AG10803 (cell line): ENCODE results near the gene FAM98A.

Experiments used
- DNase-seq: peaks from one replicate; pipeline ENCODE4 v3.0.0; 2010; ENCODE audit warnings: low read depth
- H3K4me3 ChIP-seq: 2 replicates; pipeline ENCODE4 v1.5.1; 2011; ENCODE audit warnings: mild to moderate bottlenecking, low read length, control low read depth
- TF ChIP-seq, protein P1 (sequence below): conservative IDR thresholded peaks from 2 replicates; pipeline ENCODE4 v1.5.1; 2011; ENCODE audit warnings: mild to moderate bottlenecking, low read length, control low read depth, inconsistent platforms

The FAM98A gene

DNA sequence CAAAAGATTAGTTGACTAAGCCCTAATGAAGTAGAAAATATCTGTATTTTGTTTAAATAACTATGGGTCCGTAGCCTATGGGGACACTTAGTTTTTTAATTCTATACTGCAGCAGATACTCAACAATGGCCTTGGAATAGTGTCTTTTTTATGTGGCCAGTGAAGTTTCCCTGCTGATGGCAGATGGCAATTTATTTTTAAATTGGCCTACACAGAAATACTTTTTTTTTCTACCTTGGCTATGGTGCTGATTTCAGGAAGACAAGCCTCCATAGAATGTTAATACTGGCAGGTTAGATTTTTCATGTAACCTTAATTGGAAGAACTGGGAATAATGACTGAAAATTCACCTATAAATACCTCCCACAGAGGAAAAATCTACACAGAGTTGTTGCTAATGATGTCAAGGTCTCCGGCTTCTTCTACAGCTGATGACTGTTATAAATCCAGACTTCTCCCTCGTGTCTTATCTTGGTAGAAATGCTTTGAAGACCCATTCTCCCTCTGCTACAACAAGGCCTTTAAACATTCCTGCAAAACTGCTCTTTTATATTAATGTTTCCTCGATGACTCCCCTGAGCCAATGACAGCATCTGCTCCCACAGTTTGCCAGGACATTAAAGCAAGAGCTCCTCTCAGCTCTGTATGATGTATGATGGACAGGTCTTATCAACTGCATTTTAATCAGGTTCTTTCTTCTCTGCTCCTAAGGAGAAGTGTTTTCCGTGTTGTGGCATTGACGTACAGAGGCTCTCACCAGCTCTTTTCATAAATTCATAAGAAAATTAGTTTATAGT, 29.1 kb upstream of the FAM98A start:
- DNase-seq = no peak
- H3K4me3 ChIP-seq = no peak overlapping the region
- TF ChIP-seq, protein P1, sequence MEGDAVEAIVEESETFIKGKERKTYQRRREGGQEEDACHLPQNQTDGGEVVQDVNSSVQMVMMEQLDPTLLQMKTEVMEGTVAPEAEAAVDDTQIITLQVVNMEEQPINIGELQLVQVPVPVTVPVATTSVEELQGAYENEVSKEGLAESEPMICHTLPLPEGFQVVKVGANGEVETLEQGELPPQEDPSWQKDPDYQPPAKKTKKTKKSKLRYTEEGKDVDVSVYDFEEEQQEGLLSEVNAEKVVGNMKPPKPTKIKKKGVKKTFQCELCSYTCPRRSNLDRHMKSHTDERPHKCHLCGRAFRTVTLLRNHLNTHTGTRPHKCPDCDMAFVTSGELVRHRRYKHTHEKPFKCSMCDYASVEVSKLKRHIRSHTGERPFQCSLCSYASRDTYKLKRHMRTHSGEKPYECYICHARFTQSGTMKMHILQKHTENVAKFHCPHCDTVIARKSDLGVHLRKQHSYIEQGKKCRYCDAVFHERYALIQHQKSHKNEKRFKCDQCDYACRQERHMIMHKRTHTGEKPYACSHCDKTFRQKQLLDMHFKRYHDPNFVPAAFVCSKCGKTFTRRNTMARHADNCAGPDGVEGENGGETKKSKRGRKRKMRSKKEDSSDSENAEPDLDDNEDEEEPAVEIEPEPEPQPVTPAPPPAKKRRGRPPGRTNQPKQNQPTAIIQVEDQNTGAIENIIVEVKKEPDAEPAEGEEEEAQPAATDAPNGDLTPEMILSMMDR = no peak

DNA sequence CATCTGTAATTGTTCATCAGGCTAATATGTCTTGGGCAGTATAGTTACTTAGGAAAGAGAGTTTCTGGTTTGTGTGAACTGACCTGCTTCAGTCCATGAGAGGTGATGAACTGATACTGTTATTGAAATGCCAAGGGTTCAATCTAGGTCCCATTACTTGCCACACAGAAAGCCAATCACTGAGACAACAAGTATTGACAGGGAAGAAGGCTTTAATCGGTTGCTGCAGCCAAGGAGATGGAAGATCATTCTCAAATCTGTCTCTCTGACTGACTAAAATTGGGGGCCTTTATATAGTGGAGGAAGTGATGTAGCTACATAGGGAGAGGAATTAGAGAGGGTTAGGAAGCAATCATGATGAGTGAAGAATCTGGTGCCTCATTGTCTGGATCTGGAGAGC, 19.9 kb upstream of the FAM98A start:
- TF ChIP-seq, protein P1 = no peak
- DNase-seq = no peak
- no peak overlapping the region for H3K4me3 ChIP-seq

DNA sequence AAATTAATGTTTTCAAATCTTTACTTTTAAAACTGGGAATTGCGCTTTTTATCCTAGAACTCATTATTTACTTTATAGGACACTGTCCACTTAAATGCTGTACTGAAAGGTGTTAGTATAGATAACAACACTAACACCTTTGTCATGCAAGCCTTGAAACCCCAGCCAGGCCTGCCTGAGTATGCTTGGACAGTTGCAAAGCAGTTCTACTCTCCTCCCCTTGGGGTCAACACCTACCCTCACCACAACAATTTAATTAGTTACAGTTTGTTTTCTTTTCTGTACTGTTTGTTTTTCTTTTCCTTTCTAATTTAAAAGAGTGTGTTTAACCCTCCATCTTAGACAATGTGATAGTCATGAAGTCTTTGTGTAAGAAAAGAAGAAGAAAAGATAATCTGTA, 18.9 kb upstream of the FAM98A start:
- no peak overlapping the region for H3K4me3 ChIP-seq
- DNase-seq = no peak
- TF ChIP-seq, protein P1 = no peak

DNA sequence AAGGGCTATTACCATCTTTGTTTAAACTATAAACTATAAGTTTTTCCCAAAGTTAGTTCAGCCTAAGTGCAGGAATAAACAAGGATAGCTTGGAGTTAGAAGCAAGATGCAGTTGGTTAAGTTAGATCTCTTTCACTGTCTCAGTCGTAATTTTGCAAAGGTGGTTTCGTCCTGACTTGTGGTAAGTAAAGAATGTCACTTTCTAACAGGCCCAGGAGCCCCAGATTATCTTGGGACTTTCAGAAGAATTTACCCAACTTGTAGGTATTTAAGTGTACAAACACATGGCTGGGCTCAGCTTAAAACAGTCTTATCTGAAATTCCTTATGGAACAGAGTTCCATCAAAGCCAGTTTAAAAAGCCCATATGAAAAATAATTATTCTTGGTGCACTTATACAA, 18.3 kb upstream of the FAM98A start:
- no peak overlapping the region for H3K4me3 ChIP-seq
- TF ChIP-seq, protein P1 = no peak
- DNase-seq = no peak

DNA sequence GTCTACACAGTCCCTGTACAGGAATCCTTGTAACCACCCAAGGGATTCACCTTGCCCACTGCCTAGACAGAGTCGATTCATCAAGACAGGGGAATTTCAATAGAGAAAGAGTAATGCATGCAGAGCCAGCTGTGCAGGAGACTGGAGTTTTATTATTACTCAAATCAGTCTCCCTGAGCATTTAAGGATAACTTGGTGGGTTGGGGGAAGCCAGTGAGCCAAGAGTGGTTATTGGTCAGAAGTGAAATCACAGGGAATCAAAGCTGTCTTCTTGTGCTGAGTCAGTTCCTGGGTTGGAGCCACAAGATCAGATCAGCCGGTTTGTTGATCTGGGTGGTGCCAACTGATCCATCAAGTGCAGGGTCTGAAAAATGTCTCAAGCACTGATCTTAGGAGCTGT, 17.8 kb upstream of the FAM98A start:
- no peak overlapping the region for H3K4me3 ChIP-seq
- DNase-seq = no peak
- TF ChIP-seq, protein P1 = no peak

DNA sequence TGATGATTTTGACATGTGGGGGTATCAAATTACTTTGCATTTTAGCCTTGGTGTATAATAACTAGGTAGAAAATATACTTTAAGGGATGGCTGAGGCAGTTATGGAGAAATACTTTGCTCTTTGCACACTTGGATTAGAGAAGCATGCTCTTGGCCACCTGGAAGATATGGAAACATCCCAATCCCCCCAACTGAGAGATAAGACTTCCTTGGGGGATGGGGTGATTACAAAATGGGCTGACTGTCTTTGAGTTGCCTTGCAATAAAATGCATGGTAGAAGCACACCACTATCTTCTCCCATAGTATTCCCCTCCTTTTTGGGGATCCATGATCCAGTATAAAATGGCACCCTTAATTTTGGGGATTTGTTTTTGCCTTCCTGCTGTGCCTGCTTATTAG, 15.1 kb upstream of the FAM98A start:
- DNase-seq = no peak
- H3K4me3 ChIP-seq = no peak overlapping the region
- TF ChIP-seq, protein P1 = no peak

DNA sequence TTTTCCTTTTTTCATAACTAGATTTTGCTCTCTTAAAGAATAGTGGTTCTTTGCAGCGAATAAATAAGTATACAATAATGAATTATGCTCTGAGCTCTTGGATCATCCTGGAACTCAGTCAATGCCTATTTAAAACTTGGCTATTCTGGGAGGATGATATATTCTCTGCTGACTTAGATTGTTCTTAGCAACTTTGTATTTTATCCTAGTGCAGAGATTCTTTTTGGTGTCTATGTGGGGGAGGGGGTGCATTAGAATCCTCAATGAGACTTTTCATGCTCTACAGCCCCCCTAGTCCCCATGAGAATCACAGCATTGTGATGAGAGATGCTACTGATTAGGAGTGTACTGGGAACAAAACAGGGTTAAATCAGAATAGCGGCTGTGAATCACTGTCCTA, 8.8 kb upstream of the FAM98A start:
- no peak overlapping the region for H3K4me3 ChIP-seq
- no peak for DNase-seq
- TF ChIP-seq, protein P1 = no peak
